H9 (cell line): ENCODE data around the gene CIB4. TPM values are rescaled to one million over a fixed set of nuclear protein-coding genes. Genes with fewer than 3 reads are reported as not detected.

Source experiments
- DNase-seq: peaks from one replicate; pipeline ENCODE4 v3.0.0-alpha.2; 2017
- H2AFZ ChIP-seq: one replicate; pipeline ENCODE4 v1.6.1; 2013; ENCODE audit warnings: mild to moderate bottlenecking, low read length, control low read depth, moderate library complexity
- H2AK5ac ChIP-seq: 2 replicates; pipeline ENCODE4 v1.6.1; 2013; ENCODE audit warnings: low read length, control low read depth, mixed read lengths; ENCODE audit not compliant: insufficient read length
- H2BK120ac ChIP-seq: one replicate; pipeline ENCODE4 v1.6.1; 2013; ENCODE audit warnings: low read depth, mild to moderate bottlenecking, low read length, control low read depth, inconsistent platforms; ENCODE audit not compliant: poor library complexity, severe bottlenecking
- H2BK12ac ChIP-seq: 2 replicates; pipeline ENCODE4 v1.6.1; 2013; ENCODE audit warnings: low read length, control low read depth, mixed read lengths, low read depth; ENCODE audit not compliant: insufficient read length
- H2BK15ac ChIP-seq: 2 replicates; pipeline ENCODE4 v1.6.1; 2013; ENCODE audit warnings: low read depth, low read length, control low read depth
- H2BK20ac ChIP-seq: one replicate; pipeline ENCODE4 v1.6.1; 2013; ENCODE audit warnings: low read depth, mild to moderate bottlenecking, low read length, control low read depth, inconsistent platforms; ENCODE audit not compliant: poor library complexity, severe bottlenecking
- H2BK5ac ChIP-seq: 2 replicates; pipeline ENCODE4 v1.6.1; 2013; ENCODE audit warnings: low read length, control low read depth, mixed read lengths; ENCODE audit not compliant: insufficient read length
- H3K14ac ChIP-seq: 2 replicates; pipeline ENCODE4 v1.6.1; 2013; ENCODE audit warnings: low read length, control low read depth; ENCODE audit not compliant: insufficient read depth
- H3K18ac ChIP-seq: 2 replicates; pipeline ENCODE4 v1.6.1; 2013; ENCODE audit warnings: low read depth, mild to moderate bottlenecking, mixed read lengths, low read length, control low read depth; ENCODE audit not compliant: insufficient read length
- H3K23ac ChIP-seq: 2 replicates; pipeline ENCODE4 v1.6.1; 2013; ENCODE audit warnings: low read length, control low read depth, mixed read lengths, low read depth; ENCODE audit not compliant: insufficient read length
- H3K23me2 ChIP-seq: 2 replicates; pipeline ENCODE4 v1.6.1; 2013; ENCODE audit warnings: low read depth, mild to moderate bottlenecking, mixed read lengths, low read length, control low read depth; ENCODE audit not compliant: insufficient read length, poor library complexity, severe bottlenecking
- H3K27ac ChIP-seq: 2 replicates; pipeline ENCODE4 v1.5.1; 2013; ENCODE audit warnings: low read length, control low read depth, mixed read lengths, low read depth; ENCODE audit not compliant: insufficient read length
- H3K27me3 ChIP-seq: 2 replicates; pipeline ENCODE4 v1.6.1; 2013; ENCODE audit warnings: low read length, control low read depth, inconsistent platforms; ENCODE audit not compliant: insufficient read depth
- H3K4ac ChIP-seq: 2 replicates; pipeline ENCODE4 v1.6.1; 2013; ENCODE audit warnings: low read depth, mild to moderate bottlenecking, control low read depth, inconsistent platforms, low read length, moderate library complexity
- H3K4me1 ChIP-seq: 2 replicates; pipeline ENCODE4 v1.6.1; 2013; ENCODE audit warnings: low read length, control low read depth, inconsistent platforms; ENCODE audit not compliant: insufficient read depth
- H3K4me2 ChIP-seq: 2 replicates; pipeline ENCODE4 v1.6.1; 2013; ENCODE audit warnings: low read length, control low read depth, mixed read lengths; ENCODE audit not compliant: insufficient read length, insufficient read depth
- H3K56ac ChIP-seq: 2 replicates; pipeline ENCODE4 v1.6.1; 2013; ENCODE audit warnings: low read depth, mild to moderate bottlenecking, mixed read lengths, low read length, control low read depth; ENCODE audit not compliant: insufficient read length
- H3K79me1 ChIP-seq: 2 replicates; pipeline ENCODE4 v1.6.1; 2013; ENCODE audit warnings: low read depth, mild to moderate bottlenecking, moderate library complexity, low read length, control low read depth, inconsistent platforms; ENCODE audit not compliant: insufficient read depth, poor library complexity, severe bottlenecking
- H3K79me2 ChIP-seq: 2 replicates; pipeline ENCODE4 v1.6.1; 2013; ENCODE audit warnings: low read length, control low read depth, inconsistent platforms; ENCODE audit not compliant: insufficient read depth
- H3K9ac ChIP-seq: 2 replicates; pipeline ENCODE4 v1.6.1; 2013; ENCODE audit warnings: low read length, control low read depth, mixed read lengths; ENCODE audit not compliant: insufficient read length; ENCODE audit errors: extremely low read depth
- H3K9me3 ChIP-seq: one replicate; pipeline ENCODE4 v1.6.1; 2013; ENCODE audit warnings: low read depth, low read length, inconsistent platforms; ENCODE audit not compliant: control insufficient read depth
- H3T11ph ChIP-seq: one replicate; pipeline ENCODE4 v1.6.1; 2013; ENCODE audit warnings: mild to moderate bottlenecking, low read length, control low read depth, inconsistent platforms
- H4K20me1 ChIP-seq: one replicate; pipeline ENCODE4 v1.6.1; 2013; ENCODE audit not compliant: control insufficient read depth, insufficient read length, insufficient read depth
- H4K5ac ChIP-seq: 2 replicates; pipeline ENCODE4 v1.6.1; 2013; ENCODE audit warnings: low read depth, mild to moderate bottlenecking, mixed read lengths, low read length, control low read depth; ENCODE audit not compliant: insufficient read length
- H4K8ac ChIP-seq: replicated peaks from 2 replicates; pipeline ENCODE4 v1.6.1; 2013; ENCODE audit warnings: low read length, control low read depth, mixed read lengths, low read depth; ENCODE audit not compliant: insufficient read length
- H4K91ac ChIP-seq: 2 replicates; pipeline ENCODE4 v1.6.1; 2013; ENCODE audit warnings: low read depth, mild to moderate bottlenecking, moderate library complexity, mixed read lengths, low read length, control low read depth; ENCODE audit not compliant: insufficient read length
- H3K27ac Mint-ChIP-seq, 3 experiments: 2 replicates in 2 of 3; 3 replicates in 1 of 3; pipeline ENCODE4 v1.8.0; 2020 to 2021; ENCODE audit warnings: mixed read lengths in 3 of 3, mild to moderate bottlenecking in 1 of 3, moderate library complexity in 1 of 3
- H3K27me3 Mint-ChIP-seq: 2 replicates; pipeline ENCODE4 v1.8.0; 2021; ENCODE audit warnings: low read depth, mild to moderate bottlenecking, moderate library complexity, mixed read lengths
- H3K36me3 Mint-ChIP-seq, 3 experiments: 2 replicates in 2 of 3; 3 replicates in 1 of 3; pipeline ENCODE4 v1.8.0; 2020 to 2021; ENCODE audit warnings: low read depth in 3 of 3, mixed read lengths in 3 of 3; ENCODE audit not compliant: insufficient read depth in 1 of 3
- H3K4me1 Mint-ChIP-seq, 2 experiments: 2 replicates each; pipeline ENCODE4 v1.8.0; 2020; ENCODE audit warnings: mixed read lengths in 2 of 2
- H3K4me3 Mint-ChIP-seq, 2 experiments: 2 replicates in 1 of 2; 3 replicates in 1 of 2; pipeline ENCODE4 v1.8.0; 2020 to 2021; ENCODE audit warnings: mild to moderate bottlenecking in 2 of 2, mixed read lengths in 2 of 2, moderate library complexity in 1 of 2
- H3K9me3 Mint-ChIP-seq, 2 experiments: 2 replicates in 1 of 2; 3 replicates in 1 of 2; pipeline ENCODE4 v1.8.0; 2020; ENCODE audit warnings: mild to moderate bottlenecking in 2 of 2, mixed read lengths in 2 of 2, moderate library complexity in 1 of 2
- WGBS: extraction: QIAGEN DNeasy Blood & Tissue Kit; methylation state at CpG from one replicate; pipeline ENCODE4 v1.1.7; 2013; ENCODE audit warnings: missing lambda C conversion rate, low lambda C conversion rate, mixed read lengths; ENCODE audit not compliant: insufficient read length; ENCODE audit errors: extremely low coverage; 5-methylcytosine and 5-hydroxymethylcytosine counted together
- total RNA-seq: library from RNA; stranded (reverse); gene quantifications from 2 replicates; pipeline ENCODE4 v1.2.1, GENCODE V29; 2021
- TF ChIP-seq, protein P1 (sequence below): fragments of 200-600 bp; sonication (generic); conservative IDR thresholded peaks from 3 replicates; pipeline ENCODE4 v1.8.0; 2021; ENCODE audit warnings: antibody characterized with exemption, mild to moderate bottlenecking

Gene CIB4
- total RNA-seq, 1 experiment from 2014 or later: not detected

DNA sequence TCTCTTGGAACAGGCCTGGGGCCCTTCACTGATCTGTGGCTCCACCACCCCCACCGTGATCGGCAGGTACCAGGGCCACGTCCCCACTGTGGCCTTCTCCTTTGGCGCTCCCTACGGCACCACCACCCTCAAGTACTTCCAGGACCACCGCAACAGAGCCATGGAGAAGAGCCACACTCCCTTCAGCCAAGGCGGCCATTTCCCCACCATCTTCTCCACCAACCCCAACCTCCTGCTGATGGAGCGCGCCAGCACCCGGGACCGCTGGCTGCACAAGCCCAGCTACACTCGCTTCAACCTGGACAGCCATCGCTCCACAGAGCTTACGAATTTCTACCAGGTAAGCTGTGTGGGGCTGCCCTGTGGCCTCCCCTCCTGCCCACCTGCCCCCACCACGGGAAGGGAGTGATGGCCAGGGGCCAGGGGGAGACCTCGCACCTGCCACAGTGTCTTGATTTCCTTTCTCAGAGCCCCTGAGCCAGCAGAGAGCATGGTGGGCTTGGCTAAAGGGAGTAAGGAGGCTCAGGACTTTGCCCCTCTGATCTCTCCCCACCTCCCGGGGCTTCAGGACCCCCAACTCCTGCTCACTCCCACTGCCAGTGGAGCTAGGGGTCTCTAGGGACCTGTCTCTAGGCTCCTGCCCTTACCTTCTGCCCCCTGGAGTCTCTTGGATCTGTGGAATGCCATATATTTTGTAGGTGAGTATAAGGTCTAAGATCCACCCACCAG lies 65.2 kb downstream of the CIB4 start:
- WGBS: no CpG with 5 or more reads among the region's 17 CpGs
- H4K8ac ChIP-seq: no peak overlapping the region

More for the DNA sequence above, 65.2 kb downstream of the CIB4 start:
- Histone ChIP-seq H3K23ac (no peak overlapping the region), H2BK5ac (no peak overlapping the region), H3K9me3 (no peaks in the 10 kb centered on the region), H3K14ac (no peak overlapping the region; the same call in 1 of the 2 replicates), H3K79me2 (no peaks in the 10 kb centered on the region), H2AK5ac (no peak overlapping the region), H2BK12ac (no peak overlapping the region), H3K23me2 (no peaks in the 10 kb centered on the region), H4K20me1 (no peaks in the 10 kb centered on the region), H2BK120ac (no peak overlapping the region), H2BK20ac (no peak overlapping the region), H4K5ac (no peak overlapping the region), H3K79me1 (no peaks in the 10 kb centered on the region), H2AFZ (no peak overlapping the region), H3K9ac (no peak overlapping the region), H3K4me1 (no peaks in the 10 kb centered on the region), H3T11ph (no peak overlapping the region), H3K27ac (no peak overlapping the region), H3K18ac (no peak overlapping the region), H3K56ac (no peak overlapping the region), H2BK15ac (no peak overlapping the region), H3K27me3 (no peaks in the 10 kb centered on the region), H4K91ac (no peak overlapping the region), H3K4me2 (no peak overlapping the region), H3K4ac (no peak overlapping the region)
- H3K36me3 Mint-ChIP-seq: no peaks in the 10 kb centered on the region
- H3K9me3 Mint-ChIP-seq: no peaks in the 10 kb centered on the region
- H3K4me1 Mint-ChIP-seq: peaks cover 16 to 27% of the 10 kb centered on the region in 2 experiments
- no peak for DNase-seq
- TF ChIP-seq, protein P1, sequence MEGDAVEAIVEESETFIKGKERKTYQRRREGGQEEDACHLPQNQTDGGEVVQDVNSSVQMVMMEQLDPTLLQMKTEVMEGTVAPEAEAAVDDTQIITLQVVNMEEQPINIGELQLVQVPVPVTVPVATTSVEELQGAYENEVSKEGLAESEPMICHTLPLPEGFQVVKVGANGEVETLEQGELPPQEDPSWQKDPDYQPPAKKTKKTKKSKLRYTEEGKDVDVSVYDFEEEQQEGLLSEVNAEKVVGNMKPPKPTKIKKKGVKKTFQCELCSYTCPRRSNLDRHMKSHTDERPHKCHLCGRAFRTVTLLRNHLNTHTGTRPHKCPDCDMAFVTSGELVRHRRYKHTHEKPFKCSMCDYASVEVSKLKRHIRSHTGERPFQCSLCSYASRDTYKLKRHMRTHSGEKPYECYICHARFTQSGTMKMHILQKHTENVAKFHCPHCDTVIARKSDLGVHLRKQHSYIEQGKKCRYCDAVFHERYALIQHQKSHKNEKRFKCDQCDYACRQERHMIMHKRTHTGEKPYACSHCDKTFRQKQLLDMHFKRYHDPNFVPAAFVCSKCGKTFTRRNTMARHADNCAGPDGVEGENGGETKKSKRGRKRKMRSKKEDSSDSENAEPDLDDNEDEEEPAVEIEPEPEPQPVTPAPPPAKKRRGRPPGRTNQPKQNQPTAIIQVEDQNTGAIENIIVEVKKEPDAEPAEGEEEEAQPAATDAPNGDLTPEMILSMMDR: no peak
- no peak overlapping the region for H3K4me3 Mint-ChIP-seq
- H3K27me3 Mint-ChIP-seq: peaks cover 56% of the 10 kb centered on the region
- H3K27ac Mint-ChIP-seq: peak overlapping the region in 1 of 3 experiments; percentile 95; a peak in 1 of 7 replicates
